GM10248 (cell line): ENCODE results near the gene RIN3.

Source experiments
- CTCF ChIA-PET: fragments of 300-600 bp; sonication (Branson Sonifier 250); formaldehyde crosslinking; extraction: SDS; loops from one replicate; lab custom pipeline; 2021; ENCODE audit warnings: antibody characterized with exemption; lab: Yijun Ruan, JAX
- POLR2A ChIA-PET: fragments of 350-650 bp; sonication (Branson Sonifier 250); formaldehyde crosslinking; extraction: SDS; loops from one replicate; lab custom pipeline; 2020; ENCODE audit warnings: antibody characterized with exemption; lab: Yijun Ruan, JAX
- DNase-seq: peaks from one replicate; pipeline ENCODE4 v3.0.0; 2012; ENCODE audit errors: extremely low spot score
- TF ChIP-seq, protein P1 (sequence below): IDR thresholded peaks from 2 replicates; pipeline ENCODE4 v1.5.1; 2012; ENCODE audit warnings: mild to moderate bottlenecking, low read depth; ENCODE audit errors: extremely low read depth, missing control alignments, control extremely low read depth

RIN3 gene

DNA sequence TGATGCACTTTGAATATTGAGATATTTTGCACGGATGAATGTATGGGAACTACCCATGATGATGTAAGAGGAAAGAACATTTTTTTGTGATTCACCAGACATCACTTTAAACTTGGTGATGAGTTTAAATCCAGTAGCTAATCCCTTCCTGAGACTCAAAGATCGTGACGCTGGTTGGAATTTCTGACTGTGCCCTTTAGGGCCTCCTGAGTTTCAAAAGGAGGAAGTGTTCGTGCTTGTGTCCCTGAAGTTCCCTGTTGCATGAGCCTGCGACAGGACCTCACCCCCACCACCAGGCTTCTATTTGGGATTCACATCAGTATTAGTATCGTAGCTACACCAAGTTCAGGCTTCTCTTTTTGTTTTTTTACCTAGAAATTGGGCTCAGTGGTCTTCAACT, 18.6 kb upstream of the RIN3 start:
- TF ChIP-seq, protein P1, sequence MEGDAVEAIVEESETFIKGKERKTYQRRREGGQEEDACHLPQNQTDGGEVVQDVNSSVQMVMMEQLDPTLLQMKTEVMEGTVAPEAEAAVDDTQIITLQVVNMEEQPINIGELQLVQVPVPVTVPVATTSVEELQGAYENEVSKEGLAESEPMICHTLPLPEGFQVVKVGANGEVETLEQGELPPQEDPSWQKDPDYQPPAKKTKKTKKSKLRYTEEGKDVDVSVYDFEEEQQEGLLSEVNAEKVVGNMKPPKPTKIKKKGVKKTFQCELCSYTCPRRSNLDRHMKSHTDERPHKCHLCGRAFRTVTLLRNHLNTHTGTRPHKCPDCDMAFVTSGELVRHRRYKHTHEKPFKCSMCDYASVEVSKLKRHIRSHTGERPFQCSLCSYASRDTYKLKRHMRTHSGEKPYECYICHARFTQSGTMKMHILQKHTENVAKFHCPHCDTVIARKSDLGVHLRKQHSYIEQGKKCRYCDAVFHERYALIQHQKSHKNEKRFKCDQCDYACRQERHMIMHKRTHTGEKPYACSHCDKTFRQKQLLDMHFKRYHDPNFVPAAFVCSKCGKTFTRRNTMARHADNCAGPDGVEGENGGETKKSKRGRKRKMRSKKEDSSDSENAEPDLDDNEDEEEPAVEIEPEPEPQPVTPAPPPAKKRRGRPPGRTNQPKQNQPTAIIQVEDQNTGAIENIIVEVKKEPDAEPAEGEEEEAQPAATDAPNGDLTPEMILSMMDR: no peak
- ChIA-PET POLR2A (no interaction called here), CTCF (interaction anchor here (1.6 kb wide), 1 partner anchor 20 kb away, joined by 3 read pairs; no protein-coding TSS in a partner anchor)
- DNase-seq: no peak

DNA sequence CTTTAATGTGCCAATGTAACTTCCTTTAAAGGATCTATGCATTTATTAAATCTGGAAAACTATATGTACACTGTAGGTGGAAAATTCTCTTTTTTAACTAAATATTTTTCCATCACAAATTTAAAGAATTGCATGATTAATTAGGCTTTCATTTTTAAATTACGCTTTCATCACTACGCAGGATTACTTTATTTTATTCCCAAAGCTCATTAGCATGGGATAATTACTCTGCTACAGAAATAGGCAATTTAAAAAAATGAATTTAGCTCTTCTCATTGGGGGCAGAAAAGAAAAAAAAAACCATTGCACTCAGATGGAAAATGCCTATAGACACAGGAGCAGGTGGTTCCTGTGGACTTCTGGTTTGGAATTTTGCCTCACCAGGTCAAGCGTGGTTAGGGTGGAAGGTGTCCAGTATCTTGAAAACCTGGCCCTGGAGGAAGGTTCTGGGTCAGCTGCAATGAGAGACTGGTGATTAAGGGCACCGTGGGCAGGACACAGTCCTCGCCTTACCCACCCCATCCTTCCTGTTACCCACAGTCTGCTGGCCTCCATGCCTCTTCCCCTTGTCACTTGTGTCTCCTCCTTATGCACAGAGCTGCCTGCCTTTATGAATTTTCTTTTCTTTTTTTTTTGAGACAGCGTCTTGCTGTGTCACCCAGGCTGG, 17.3 kb upstream of the RIN3 start:
- CTCF ChIA-PET: interaction anchor here (1.6 kb wide), 1 partner anchor 14 kb away, joined by 4 read pairs; no protein-coding TSS in a partner anchor
- TF ChIP-seq, protein P1: no peak
- POLR2A ChIA-PET: no interaction called here
- DNase-seq: no peak

DNA sequence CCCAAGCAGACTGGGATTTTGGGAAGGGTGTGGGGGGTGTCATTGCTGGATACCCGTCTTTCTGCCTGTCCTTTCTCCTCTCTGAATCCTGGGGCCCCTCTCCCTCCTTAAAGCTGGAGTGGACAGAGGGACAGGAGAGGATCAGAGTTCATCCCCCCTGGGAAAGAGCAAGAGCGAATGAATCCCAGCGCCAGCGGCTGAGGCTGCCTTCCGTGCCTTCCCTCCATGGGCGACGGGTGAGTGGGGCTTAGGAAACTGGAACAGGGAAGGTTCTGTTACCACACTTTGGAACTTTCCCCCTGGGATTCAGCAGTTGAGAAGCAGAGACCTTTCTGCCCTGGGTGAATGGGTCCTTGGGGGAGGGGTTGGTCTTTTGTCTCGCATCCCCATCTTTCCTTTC, 16.2 kb upstream of the RIN3 start:
- no peak for DNase-seq
- ChIA-PET CTCF (interaction anchor here (1.6 kb wide), 1 partner anchor 13 kb away, joined by 4 read pairs; no protein-coding TSS in a partner anchor), POLR2A (no interaction called here)
- TF ChIP-seq, protein P1: no peak

DNA sequence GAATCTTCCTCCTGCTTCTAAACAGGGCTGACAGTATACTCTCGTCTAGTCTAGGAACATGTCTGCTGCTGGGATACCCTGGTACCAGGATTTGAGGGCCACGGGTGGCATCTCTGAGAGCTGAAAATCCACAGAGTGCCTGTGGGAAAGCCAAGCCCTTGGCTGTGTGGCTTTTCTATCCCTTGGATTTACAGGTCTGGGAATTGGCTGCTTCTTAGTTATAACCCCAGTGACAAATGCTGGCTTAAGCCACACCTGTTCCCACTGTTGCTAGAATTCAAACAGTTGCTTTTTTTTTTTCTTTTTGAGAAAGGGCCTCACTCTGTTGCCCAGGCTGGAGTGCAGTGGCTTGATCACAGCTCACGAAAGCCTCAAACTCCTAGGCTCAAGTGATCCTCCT, 14.3 kb upstream of the RIN3 start:
- ChIA-PET POLR2A (interaction anchor here (0.5 kb wide), 1 partner anchor 17 kb away, joined by 9 read pairs; no protein-coding TSS in a partner anchor), CTCF (interaction anchor here (1.8 kb wide), 1 partner anchor 10 kb away, joined by 4 read pairs; no protein-coding TSS in a partner anchor)
- DNase-seq: no peak
- TF ChIP-seq, protein P1: no peak

DNA sequence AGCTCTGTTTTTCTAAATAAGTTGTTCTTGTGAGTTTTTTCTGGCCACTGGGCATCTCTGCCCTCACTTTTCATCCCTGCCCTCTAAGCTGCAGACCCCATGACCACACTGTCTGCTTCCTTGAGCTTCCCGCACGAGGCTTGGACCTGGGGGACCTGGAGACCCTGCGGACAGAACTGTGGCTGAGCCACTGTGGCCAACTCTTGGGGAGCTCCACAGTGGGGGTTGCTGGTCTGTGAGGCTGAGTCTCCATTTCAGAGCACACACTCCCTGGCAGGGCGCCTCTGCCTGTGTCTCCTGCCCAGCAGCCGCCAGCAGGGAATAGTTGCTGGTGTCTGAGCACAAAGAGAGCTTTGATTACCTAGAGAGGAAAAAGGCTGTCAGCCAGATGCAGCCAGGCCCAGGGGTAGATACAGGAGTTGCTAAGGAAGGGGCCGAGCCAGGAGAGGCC, 13.1 kb upstream of the RIN3 start:
- CTCF ChIA-PET: interaction anchor here (0.7 to 1.8 kb wide), 2 partner anchors 8 to 19 kb away, joined by 3 to 4 read pairs; no protein-coding TSS in a partner anchor
- POLR2A ChIA-PET: no interaction called here
- TF ChIP-seq, protein P1: no peak
- DNase-seq: no peak

DNA sequence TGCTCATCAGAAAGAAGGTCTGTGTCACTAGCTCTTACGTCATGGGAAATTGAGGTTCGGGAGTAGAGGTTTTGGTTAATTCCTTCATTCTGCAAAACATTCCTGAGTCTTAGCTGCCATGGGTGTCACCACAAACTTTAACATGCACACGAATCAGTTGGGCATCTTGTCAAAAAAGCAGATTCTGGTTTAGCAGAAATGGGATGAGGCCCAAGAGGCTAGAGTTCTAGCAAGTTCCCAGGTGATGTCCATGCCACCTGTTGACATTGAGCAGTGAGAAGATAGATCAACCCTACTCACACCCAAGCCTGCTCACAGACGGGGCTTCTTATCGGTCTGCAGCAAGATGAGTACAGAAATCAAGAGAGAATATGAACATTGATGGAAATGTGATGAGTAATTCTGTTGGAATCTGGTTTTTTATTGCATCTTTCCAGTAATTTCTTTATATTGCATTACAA, 11.7 kb upstream of the RIN3 start:
- TF ChIP-seq, protein P1: no peak
- ChIA-PET POLR2A (no interaction called here), CTCF (no interaction called here)
- DNase-seq: no peak
